Measurements from ENCODE around the gene SELENOO.
"Not testable (repeated sequence)": the region's sequence is repeated elsewhere in the genome, so short reads cannot be mapped to it uniquely, and the experiment has no call there.

SELENOO gene

DNA sequence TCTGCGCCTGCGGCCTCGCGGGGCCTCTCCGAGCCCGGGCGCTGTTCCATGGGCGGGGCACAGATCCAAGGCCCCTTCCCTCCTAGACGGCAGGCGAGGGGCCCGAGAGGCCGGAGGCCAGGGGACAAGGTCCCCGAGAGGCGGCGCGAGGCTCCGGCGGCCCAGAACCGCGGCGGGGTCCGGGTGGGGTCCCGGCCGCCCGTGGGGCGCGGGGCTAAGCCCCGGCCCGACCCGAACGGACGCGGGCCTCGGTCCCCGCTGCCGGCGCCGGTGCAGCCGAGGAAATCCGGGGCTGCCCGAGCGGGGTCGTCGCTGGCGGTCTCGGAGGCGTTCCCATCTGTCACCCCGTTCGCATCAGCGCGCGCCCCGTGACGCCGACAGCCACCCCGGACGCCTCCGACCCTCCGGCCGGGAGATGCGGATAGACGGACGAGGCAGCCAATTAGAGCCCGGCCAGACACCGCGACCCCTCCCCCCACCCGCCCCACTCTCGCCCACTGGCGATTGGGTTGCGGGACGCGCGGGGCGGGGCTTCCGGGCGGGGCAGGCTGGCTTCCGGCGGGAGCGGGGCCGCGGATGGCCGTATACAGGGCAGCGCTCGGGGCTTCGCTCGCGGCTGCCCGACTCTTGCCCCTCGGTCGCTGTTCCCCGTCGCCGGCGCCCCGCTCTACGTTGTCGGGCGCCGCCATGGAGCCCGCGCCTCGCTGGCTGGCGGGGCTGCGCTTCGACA lies at the start of gene SELENOO:
SELENOO (plus strand) TSS at position 551 of the 730 bp plus-strand sequence; CDS start at position 577, 26 bp downstream.
- peak; percentile 89 for DNase-seq

DNA sequence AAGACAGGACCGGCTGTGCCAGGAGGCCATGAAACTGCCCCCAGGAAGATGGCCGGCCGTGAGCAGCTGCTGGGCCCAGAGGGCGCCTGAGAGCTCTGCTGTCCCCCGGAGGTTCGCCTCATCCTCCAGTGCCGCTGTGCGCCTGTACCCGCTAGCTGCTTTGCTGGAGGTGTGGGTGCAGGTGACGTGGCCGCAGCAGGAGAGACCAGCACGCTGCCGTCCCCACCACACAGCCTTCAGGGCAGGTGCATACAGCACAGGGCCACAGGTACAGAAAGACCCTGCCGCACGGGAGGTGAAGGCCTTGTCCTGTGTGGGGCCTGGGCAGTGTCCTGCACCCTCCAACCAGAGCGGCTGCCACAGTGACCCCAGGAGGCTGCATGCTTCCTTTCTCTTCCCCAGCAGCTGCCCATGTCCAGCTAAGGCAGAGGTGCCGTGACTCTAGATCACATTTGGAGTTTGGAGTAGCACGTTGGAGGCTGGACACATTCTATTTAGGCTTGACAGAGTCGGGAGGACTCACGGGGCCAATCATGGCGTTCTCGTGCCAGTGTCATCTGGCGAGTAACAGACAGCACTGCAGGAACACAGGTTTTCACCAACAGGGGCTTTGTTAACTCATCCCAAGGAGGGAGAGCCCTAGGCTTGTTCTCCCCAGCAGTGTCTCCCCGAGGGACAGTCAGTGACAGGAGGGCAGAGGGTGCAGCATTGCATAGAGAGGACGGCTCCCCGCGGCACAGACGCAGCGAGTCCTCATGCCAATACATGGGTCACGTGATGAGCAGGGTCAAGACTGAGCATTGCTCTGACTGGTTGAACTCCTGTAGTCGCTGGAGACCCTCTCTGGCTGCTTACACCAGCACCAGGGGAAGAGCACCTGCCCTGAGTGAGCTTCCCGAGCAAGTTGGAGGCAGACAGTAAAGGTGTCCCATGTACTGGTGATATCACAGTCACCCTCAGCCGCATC lies 49.0 kb upstream of the SELENOO start:
- DNase-seq: no peak

- DNase-seq: no peak
Measured at GRCh38 chr22:50153056-50153755, 47.6 kb upstream of the SELENOO start.

DNA sequence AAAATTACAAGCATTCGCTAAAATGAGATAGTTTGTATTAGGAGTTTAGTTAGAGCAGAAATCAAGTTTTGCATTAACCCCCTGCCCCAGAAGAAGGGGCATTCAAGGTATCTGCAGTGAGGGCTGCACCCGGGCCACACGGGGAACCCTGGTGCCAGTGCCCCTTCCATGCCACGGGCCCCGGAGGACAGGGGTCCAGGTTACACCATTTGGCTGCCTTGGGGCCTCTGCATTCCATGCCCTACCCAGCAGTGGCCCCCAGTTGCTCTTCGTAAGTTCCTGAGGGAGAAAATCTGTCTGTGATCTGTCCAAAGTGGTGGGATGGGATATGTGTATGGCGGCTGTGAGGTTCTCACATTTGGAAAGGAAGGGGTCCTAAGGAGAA lies 47.1 kb upstream of the SELENOO start:
- DNase-seq: no peak

- peak; percentile 80 for DNase-seq
Measured at GRCh38 chr22:50157709-50158375, 43.0 kb upstream of the SELENOO start.

- no peak for DNase-seq
Measured at GRCh38 chr22:50160947-50161346, 39.9 kb upstream of the SELENOO start.

DNA sequence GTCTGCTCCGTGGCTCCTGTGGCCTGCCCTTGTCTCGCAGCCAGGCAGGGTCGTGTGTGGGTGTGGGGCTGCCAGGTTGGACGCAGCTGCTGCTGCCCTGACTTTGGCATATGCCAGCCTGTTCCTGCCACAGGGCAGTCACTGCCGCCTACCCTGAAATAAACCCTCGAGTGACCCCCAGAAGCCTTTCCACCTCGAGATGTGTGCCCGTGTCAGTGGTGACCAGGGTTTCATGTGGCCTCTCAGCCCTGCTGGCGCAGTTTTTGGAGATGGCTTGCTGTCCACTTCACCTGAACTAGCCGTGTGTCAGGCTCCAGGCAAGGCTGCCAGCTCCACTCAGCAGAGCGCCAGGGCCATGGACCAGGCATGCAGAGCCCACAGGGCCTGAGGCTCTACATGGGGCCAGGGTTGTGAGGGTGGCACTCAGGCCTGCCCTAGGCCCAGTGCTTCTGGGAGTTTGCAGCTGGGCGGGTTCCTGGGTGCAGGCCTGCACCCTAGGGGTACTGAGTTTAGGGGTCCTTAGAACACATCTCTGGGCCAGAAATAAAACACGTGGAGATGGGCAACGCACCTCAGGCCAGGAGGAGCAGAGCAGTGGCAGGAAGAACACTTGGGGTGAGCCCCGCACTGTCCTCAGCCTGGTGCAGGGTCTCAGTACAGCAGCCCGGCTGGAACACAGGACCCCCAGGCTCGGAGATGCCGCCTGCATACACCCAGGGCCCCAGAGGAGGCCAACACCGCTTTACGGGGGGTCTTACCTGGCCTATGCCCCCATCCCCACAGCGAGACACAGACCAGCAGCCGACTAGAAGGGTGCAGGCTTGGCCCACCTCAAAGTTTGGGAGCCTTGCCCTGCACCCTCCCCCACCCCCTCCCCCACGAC lies 39.1 kb upstream of the SELENOO start:
- no peak for DNase-seq

DNA sequence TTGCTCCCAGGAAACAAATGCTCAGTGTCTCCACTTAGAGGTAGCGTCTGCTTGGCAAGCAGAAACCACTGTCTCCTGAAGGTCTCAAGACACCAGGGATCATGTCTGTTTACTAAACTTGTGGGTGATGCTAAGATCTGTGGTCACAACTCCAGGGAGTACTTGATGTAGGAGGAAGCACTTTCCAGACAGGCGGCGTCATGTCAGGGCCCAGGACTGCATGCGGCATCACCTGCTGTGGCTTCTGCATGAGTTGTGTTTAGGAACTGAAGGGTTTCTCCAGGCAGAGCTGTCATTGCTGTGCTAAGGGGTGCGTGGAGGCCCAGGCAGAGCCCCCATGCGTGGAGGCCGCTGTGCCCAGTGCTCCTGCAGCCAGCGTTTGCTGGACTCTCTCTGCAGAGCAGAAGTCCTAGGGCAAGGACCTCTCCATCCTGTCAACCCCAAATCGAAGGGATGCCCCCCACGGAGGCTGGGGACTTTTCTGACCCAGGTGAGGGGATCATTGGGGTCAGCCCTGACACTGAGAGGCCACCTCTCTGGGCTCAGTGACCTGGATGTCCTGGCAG lies 38.3 kb upstream of the SELENOO start:
- DNase-seq: no peak

- no peak for DNase-seq
Measured at GRCh38 chr22:50165436-50166123, 35.2 kb upstream of the SELENOO start.

- DNase-seq: no peak
Measured at GRCh38 chr22:50167689-50168489, 32.9 kb upstream of the SELENOO start.

GRCh38 chr22:50168490-50169180 lies 32.2 kb upstream of the SELENOO start:
- DNase-seq: not testable (repeated sequence)

DNA sequence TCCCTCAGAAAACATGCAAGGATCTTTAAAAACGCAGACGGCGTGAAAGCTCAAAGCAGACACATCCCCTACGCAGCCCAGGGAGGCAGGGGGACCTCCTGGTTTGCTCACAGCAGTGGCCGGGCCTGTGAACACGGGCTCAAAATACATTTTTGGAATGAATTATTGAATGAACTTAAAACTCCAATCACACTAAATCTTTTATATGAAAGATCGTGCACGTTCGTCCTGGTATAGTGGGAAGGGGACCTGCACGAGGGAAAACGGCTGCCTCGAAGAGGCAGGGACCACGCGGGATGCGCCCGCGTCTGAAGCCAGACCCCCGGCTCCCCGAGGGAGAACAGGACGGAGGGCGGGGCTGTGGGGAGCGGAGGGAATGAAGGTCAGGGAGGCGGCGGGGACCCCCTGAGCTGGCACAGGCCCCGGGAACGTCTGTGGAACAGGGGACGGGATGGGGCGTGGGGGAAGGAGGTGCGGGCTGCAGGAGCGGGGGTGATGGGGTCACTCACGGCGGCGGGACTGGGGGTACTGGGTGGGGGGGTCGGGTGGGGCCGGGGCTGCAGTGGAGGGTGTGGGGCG lies 31.5 kb upstream of the SELENOO start:
- no peak for DNase-seq

DNA sequence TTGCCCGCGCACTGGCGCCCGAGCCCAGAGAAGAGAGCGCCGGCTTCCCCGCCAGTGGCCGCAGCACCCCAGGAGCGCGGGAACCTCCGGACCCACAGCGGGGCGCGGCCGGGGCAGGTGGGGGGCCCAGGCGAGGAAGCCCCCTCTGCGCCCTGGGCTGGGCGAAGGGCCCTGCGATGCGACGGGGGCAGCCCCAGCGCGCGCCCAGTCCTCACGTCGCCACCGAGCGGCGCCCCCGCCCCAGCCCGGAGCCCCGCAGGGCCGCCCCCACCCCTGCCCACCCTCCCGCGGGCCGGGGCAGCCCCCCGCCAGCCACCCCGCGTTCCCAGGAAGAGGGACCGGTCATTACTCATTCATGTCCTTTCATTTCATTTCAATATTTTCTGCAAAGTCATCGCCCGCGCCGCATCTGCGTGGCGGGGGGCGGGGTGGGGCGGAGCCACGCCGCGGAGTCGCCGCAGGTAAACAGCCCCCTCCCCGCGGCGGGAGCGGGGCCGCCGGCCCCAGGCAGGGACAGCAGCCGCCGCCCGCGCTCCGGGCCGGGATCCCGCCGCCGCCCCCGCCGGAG lies 31.0 kb upstream of the SELENOO start:
- peak; percentile 42 for DNase-seq

GRCh38 chr22:50170453-50171318 lies 30.1 kb upstream of the SELENOO start, which contains the start of gene PANX2:
Gene PANX2, plus strand, starts transcription at chr22:50170731. Its CDS starts 0 bp downstream, at chr22:50170731.
- DNase-seq: peak; percentile 24

DNA sequence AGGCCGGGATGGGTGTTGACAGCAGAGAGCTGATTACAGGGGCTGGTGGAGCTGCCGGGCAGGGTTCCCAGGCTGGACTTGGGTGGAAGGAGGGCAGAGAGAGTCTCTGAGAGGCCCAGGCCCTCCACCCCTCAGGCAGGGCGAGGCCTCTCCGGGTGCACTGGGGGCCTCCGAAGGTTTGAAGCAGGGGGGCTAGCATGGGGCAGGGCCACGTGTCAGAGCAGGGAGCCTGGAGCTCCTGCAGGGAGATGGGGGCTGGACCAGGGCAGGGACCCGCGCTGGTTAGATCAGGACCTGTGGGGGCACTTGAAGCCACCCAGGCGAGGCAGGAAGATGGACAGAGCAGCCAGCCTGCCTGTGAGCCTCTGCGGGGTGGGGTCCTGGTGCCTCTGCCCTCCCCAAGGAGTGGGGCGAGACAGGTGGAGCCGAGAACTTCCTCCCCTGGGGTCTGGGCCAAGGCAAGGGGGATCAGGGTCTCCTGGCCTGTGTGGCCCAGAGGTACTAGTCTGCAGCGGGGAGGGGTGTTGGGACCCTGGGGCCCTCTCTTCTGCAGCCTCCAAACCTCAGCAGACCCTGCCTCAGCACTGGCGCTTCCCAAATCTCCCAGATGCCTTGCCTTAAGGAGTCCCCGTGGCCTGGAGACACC lies 29.4 kb upstream of the SELENOO start:
- no peak for DNase-seq

GRCh38 chr22:50171965-50172421 lies 28.8 kb upstream of the SELENOO start:
- no peak for DNase-seq

Data from NCI-H2171 treated with DMSO at 0.1 percent for 48 hours (cell line).